GM10266 (cell line): Measurements from ENCODE around the gene RBM25.
"Not testable (repeated sequence)": the region's sequence is repeated elsewhere in the genome, so short reads cannot be mapped to it uniquely, and the experiment has no call there.

ENCODE experiments used
- DNase-seq: peaks from one replicate; pipeline ENCODE4 v3.0.0; 2012; ENCODE audit errors: extremely low spot score
- CTCF ChIP-seq: IDR thresholded peaks from 2 replicates; pipeline ENCODE4 v1.5.1; 2012; ENCODE audit warnings: mild to moderate bottlenecking, low read depth; ENCODE audit not compliant: control insufficient read depth, insufficient read depth; ENCODE audit errors: missing control alignments

Gene RBM25

GRCh38 chr14:73026845-73027542 lies 31.3 kb upstream of the RBM25 start, which contains the start of gene ZFYVE1:
TSS of gene ZFYVE1 (minus strand) at chr14:73027106. CDS start at chr14:73024508, 2,598 bp downstream.
- TF ChIP-seq CTCF, result no peak

DNA sequence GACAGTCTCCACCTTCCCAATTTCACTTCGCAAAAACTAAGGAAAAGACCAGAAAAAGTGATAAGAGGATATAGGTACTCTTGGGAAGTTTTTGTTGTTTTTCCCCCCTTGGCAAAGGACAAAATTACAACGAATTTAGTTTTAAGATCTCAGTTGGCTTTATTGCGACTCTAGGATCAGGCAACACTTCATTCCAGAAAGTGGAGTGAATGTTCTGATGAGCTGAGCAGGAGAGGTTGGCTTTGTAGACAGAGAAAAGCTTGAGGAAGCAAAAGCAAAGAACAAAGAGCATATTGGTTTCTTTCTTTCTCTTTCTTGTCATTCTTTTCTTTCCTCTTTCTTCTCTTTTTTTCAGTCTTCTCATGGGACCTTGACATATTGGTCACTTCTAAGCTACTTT lies 30.8 kb upstream of the RBM25 start:
- no peak for TF ChIP-seq CTCF
- no peak for DNase-seq

More at GRCh38 chr14:73026845-73027542, 31.3 kb upstream of the RBM25 start, which contains the start of gene ZFYVE1:
- peak; percentile 96 for DNase-seq

DNA sequence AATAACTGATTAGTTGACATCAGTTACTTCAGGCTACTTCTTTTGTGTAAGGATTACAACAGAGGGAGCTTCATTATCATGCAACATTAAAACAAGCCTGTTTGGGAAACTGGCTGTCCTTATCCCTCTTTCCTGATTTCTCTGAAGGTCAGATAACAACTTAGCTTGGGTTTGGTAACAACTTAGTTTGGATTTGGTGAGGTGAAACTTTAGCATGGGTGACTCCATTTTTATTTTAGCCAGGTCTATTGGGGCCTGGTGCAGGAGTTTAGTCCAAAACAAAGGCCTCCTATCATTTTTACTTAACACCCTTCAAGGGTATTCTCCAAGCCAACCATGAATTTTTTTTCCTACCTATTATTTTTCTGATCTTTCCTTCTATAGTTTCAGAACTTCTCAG lies 30.4 kb upstream of the RBM25 start:
- no peak for TF ChIP-seq CTCF
- DNase-seq, result no peak

- not testable (repeated sequence) for DNase-seq
Observed at GRCh38 chr14:73036706-73037450, 21.5 kb upstream of the RBM25 start.

- no peak for TF ChIP-seq CTCF
- DNase-seq, result no peak
Observed at GRCh38 chr14:73047808-73048207, 10.5 kb upstream of the RBM25 start.

DNA sequence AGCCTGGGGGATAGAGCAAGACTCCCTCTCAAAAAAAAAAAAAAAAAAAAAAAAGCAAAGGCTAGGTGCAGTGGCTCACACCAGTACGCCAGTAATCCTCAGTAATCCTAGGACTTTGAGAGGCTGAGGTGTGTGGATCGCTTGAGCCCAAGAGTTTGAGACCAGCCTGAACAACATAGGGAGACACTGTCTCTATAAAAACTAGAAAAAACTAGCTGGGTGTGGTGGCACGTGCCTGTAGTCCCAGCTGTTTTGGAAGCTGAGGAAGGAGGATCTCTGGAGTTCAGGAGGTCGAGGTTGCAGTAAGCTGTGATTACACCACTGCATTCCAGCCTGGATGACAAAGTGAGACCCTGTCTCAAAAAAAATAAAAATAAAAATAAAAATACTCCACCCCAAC lies 8.9 kb upstream of the RBM25 start:
- no peak for TF ChIP-seq CTCF
- DNase-seq, result no peak

DNA sequence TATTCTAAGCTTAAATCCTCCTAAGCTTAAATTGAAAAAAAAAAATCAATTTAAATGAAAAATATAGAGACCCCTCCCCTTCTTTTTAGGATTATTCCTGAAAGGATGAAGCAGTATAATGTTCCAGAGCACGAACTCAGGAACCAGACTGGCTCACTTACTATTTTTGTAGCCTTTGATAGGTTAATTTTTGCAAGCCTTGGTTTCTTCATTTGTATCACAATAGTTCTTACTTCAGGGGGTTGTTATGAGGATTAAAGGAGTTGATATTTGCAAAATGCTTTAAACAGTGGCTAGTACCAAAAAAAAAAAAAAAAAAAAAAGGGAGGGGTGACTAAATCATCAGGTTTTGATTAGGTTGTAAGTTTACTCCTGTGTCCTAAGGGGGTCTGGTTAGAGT lies 3.1 kb upstream of the RBM25 start:
- DNase-seq, result no peak
- TF ChIP-seq CTCF, result no peak
